HG03064 (cell line): ENCODE measurements around the gene SERGEF.

ENCODE experiments used
- ATAC-seq: cut with Tn5 transposase; IDR thresholded peaks from one replicate; pipeline ENCODE4 v1.9.1; 2021; ENCODE audit warnings: low read depth; ENCODE audit not compliant: unreplicated experiment

The SERGEF gene

GRCh38 chr11:17760102-17761029 lies 252.5 kb downstream of the SERGEF start:
- ATAC-seq = no peak

- ATAC-seq = no peak
These were observed 257.0 kb downstream of the SERGEF start for GRCh38 chr11:17755891-17756290.

GRCh38 chr11:17753641-17754040 lies 259.2 kb downstream of the SERGEF start:
- no peak for ATAC-seq

- no peak for ATAC-seq
These were observed 259.7 kb downstream of the SERGEF start for GRCh38 chr11:17753153-17753552.

- no peak for ATAC-seq
These were observed 260.7 kb downstream of the SERGEF start for GRCh38 chr11:17752144-17752543.

- no peak for ATAC-seq
These were observed 261.3 kb downstream of the SERGEF start for GRCh38 chr11:17751558-17751957.

GRCh38 chr11:17750801-17751165 lies 262.1 kb downstream of the SERGEF start:
- no peak for ATAC-seq

- ATAC-seq = no peak
These were observed 262.6 kb downstream of the SERGEF start for GRCh38 chr11:17750013-17750800.

GRCh38 chr11:17748761-17749721 lies 263.8 kb downstream of the SERGEF start:
- ATAC-seq = no peak

GRCh38 chr11:17748044-17748443 lies 264.8 kb downstream of the SERGEF start:
- no peak for ATAC-seq

- no peak for ATAC-seq
These were observed 265.5 kb downstream of the SERGEF start for GRCh38 chr11:17747131-17747955.

GRCh38 chr11:17746096-17746495 lies 266.8 kb downstream of the SERGEF start:
- ATAC-seq = no peak

- no peak for ATAC-seq
These were observed 267.6 kb downstream of the SERGEF start for GRCh38 chr11:17745023-17745772.

GRCh38 chr11:17744151-17744940 lies 268.5 kb downstream of the SERGEF start:
- no peak for ATAC-seq

GRCh38 chr11:17743808-17744119 lies 269.1 kb downstream of the SERGEF start:
- no peak for ATAC-seq

GRCh38 chr11:17743026-17743807 lies 269.6 kb downstream of the SERGEF start:
- no peak for ATAC-seq

- ATAC-seq = no peak
These were observed 270.8 kb downstream of the SERGEF start for GRCh38 chr11:17742019-17742418.

GRCh38 chr11:17741487-17741886 lies 271.4 kb downstream of the SERGEF start:
- ATAC-seq = no peak
